HG03520 (cell line): ENCODE measurements around the gene ATF7IP.

Source experiments
- ATAC-seq: cut with Tn5 transposase; IDR thresholded peaks from one replicate; pipeline ENCODE4 v1.9.1; 2021; ENCODE audit warnings: mild to moderate bottlenecking, moderate library complexity; ENCODE audit not compliant: unreplicated experiment

The ATF7IP gene

GRCh38 chr12:14473707-14474287, 108.3 kb downstream of the ATF7IP start:
- ATAC-seq = no peak

GRCh38 chr12:14479004-14479403, 113.5 kb downstream of the ATF7IP start:
- no peak for ATAC-seq

DNA sequence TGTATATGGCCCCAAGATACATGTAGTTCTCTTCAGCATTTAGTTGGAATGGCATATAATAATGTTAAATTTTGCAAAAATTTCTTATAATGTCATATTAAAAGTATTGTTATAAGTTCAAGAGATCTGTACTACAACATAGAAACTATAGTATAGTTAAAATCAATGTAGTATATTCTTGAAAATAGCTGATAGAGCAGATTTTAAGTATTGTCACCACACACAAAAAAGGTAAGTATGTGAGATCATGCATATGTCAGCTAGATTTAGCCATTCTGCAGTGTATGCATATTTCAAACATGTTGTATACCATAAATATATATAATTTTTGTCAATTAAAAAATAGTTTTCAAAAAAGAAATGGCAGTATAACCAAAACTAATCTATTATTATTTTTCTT, 115.7 kb downstream of the ATF7IP start:
- no peak for ATAC-seq

- no peak for ATAC-seq
These were observed 116.9 kb downstream of the ATF7IP start for GRCh38 chr12:14482361-14482760.

DNA sequence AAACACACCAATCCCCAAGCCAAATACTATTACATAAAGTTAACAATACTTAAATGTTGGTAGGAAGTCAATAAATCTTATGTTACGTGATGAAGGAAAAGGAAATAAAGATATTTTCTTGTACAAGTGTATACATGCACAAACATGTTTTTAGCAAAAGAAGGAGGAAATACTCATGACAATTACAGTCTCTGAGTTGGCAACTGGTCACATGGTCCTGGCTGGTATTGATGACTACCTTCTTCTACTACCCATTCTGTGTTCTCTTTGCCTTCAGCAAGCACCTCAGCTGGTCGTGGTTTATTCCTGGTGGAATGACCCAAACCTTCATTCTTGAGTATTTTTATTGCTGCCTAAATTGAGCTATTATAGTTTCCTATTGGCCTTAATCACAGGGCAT, 117.4 kb downstream of the ATF7IP start:
- no peak for ATAC-seq

- ATAC-seq = no peak
These were observed 129.8 kb downstream of the ATF7IP start for GRCh38 chr12:14495326-14495725.

DNA sequence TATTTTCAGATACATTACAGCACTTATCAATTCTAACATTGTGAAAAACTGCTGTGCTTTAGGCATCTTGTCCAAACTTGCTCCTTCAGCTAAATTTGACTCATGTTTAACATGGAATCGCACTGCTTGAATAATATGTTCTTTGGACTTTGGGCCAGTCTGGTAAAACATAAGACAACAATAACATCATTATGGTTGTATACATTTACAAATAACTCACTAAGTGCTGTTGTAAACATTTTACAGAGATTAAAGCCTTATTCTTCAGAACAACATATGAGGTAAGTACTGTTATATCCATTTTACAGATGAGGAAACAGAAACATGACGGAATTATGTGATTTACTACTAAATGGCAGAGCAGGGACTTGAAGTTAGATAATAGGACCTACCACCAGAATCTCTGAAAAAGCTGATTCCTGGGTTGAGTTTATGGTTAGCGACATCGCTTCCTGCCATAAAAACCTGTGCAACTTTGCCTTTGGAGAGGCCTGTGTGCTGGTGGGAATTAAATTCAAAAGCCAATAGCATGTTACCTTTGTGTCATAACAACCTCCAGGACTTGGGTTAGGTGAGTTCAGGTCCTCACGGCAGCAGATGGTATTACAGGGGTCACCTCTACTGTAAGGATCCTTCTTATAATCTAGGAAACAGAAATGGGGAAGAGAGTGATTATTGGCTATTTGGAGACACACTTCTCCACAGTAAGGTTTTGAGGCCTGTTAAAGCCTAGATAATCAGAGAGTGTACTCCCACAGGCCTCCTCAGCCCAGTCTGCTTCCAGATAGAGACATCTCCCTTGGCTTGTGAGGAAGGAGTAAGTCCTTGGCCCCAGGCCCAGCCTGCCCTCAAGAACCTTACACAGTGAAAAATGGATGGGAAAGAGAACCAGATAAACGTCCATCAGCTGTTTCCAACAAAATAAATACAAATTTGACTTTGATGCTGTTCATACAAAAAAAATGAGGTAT, 140.4 kb downstream of the ATF7IP start:
- no peak for ATAC-seq

DNA sequence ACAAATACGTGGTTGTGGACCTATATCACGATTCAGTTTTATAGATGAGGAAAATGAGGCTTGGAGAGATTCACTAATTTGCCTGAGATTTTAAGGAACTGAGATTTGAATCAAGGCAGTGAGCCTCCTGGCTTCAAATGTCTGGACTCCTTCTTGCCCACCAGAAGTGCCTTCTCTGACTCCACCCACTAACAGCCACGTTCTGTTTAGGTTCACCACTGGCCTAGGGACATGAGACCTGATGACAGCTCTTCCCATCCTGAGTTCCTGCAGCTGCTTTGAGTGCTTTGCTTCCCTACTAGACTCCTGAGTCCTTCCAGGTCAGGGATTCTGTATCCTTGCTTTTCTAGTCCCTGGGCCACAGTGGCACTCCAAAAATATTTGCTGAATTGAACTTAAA, 145.1 kb downstream of the ATF7IP start:
- no peak for ATAC-seq

DNA sequence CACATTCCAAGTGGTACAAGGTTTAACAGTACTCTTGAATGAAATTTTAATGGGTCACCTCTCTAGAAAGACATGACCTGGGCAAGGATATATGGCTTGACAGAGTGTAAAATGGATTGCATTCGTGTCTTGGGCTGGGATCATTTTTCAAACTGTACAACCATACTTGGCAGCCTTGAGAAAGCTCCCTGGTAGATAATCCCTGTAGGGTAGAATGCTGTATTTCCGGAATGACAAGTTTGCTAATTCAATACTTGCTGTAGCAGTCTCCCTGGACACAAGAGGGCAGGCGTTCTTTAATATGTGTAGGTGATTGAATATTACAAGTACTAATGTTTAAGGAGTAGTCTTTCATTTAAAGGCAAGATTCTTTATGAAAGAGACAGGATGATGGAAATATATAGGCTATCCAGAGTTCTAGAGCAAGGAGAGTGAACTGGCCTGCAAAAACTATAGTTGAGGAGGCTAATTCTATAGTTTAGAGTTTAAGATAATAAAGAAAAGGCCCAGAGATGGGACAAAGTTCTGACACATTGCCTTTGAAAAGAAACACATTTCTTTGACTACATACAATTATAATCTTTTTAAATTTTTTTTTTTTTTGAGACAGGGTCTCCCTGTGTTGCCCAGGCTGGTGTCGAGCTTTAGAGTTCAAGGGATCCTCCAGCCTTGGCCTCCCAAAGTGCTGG, 148.8 kb downstream of the ATF7IP start:
- ATAC-seq = no peak

GRCh38 chr12:14514946-14515345, 149.5 kb downstream of the ATF7IP start:
- no peak for ATAC-seq

DNA sequence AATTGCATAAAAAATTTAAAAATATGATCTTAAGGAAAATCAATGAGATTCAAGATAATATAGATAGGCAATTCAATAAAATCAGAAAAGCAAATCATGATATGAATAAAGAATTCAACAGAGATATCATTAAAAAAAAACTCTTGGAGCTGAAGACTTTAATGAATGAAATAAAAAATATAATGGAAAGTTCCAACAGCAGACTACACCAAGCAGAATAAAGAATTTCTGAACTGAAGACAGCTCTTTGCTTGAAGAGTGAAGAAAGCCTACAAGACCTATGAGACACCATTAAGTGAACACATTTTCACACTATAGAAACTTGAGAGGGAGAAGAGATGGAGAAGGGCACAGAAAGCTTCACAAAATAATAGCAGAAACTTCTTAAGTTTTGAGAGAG, 156.3 kb downstream of the ATF7IP start:
- no peak for ATAC-seq

GRCh38 chr12:14525964-14526363, 160.5 kb downstream of the ATF7IP start:
- no peak for ATAC-seq

- no peak for ATAC-seq
These were observed 166.7 kb downstream of the ATF7IP start for GRCh38 chr12:14532152-14532551.

DNA sequence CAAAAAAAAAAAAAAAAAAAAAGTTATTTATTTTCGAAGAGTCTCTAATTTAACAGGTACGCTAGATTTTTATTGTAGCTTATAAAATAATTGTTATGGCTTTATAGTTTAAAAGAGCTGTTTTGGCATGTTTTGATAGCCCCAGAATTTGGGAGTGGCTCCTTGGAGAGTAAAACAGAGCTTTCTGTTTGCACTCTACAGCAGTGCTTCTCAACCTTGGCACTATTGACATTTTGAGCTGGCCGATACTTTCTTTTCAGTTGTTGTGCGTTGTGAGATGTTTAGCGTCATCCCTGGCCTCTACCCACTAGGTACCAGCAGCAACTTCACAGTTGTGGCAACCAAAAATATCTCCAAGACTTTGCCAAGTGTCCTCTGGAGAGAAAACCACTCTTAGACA, 171.6 kb downstream of the ATF7IP start:
- ATAC-seq = no peak

GRCh38 chr12:14540801-14541462, 175.4 kb downstream of the ATF7IP start:
- peak; percentile 75 for ATAC-seq

- ATAC-seq = no peak
These were observed 180.0 kb downstream of the ATF7IP start for GRCh38 chr12:14545144-14546124.

DNA sequence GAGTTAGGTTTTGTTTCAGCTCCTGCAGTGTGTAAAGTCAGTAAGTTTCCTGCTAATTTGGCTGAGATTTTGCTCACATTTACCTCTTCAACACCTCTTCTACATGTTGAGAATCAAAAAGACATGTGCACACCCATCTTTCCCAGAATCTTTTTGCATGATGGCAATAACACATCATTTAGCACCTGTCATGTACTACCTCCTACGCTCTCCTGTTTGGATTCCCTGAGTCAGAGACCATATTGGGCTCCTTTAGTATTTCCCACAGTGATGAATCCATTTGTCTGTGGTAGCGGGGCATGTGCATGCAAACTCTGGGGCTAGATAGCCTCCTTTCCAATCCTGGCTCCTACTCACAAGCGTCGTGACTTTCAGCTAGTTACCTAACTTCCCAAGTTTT, 182.1 kb downstream of the ATF7IP start:
- ATAC-seq = no peak

- no peak for ATAC-seq
These were observed 183.1 kb downstream of the ATF7IP start for GRCh38 chr12:14548609-14549008.
